Mesendoderm (in vitro differentiated cells): Measurements from ENCODE around the gene SNX25. TPM values are rescaled to one million over a fixed set of nuclear protein-coding genes. Genes with fewer than 3 reads are reported as not detected.

Experiments
- DNase-seq: peaks from one replicate; pipeline ENCODE4 v3.0.0; 2013
- H2AK5ac ChIP-seq: 2 replicates; pipeline ENCODE4 v1.6.1; 2013; ENCODE audit warnings: low read length, inconsistent platforms
- H2BK120ac ChIP-seq: 2 replicates; pipeline ENCODE4 v1.6.1; 2013; ENCODE audit warnings: low read depth, mild to moderate bottlenecking, low read length, moderate library complexity, mixed read lengths
- H2BK15ac ChIP-seq: replicated peaks from 2 replicates; pipeline ENCODE4 v1.6.1; 2013; ENCODE audit warnings: low read depth, mild to moderate bottlenecking, moderate library complexity
- H2BK5ac ChIP-seq: 2 replicates; pipeline ENCODE4 v1.6.1; 2013; ENCODE audit warnings: low read length, inconsistent platforms
- H3K18ac ChIP-seq: 2 replicates; pipeline ENCODE4 v1.6.1; 2013; ENCODE audit warnings: mild to moderate bottlenecking, low read length, mixed read lengths
- H3K23ac ChIP-seq: one replicate; pipeline ENCODE4 v1.6.1; 2013; ENCODE audit warnings: low read length
- H3K27ac ChIP-seq: 2 replicates; pipeline ENCODE4 v1.5.1; 2013; ENCODE audit warnings: low read depth, mild to moderate bottlenecking, inconsistent platforms, low read length, moderate library complexity
- H3K27me3 ChIP-seq: 2 replicates; pipeline ENCODE4 v1.6.1; 2013; ENCODE audit warnings: low read length, control low read depth, mild to moderate bottlenecking, inconsistent platforms; ENCODE audit not compliant: insufficient read depth, poor library complexity
- H3K36me3 ChIP-seq: 2 replicates; pipeline ENCODE4 v1.6.1; 2013; ENCODE audit warnings: low read length, inconsistent platforms; ENCODE audit not compliant: control insufficient read depth, insufficient read depth
- H3K4ac ChIP-seq: one replicate; pipeline ENCODE4 v1.6.1; 2013; ENCODE audit warnings: low read depth, mild to moderate bottlenecking, low read length, moderate library complexity
- H3K4me1 ChIP-seq: 2 replicates; pipeline ENCODE4 v1.6.1; 2013; ENCODE audit warnings: low read depth, low read length, inconsistent platforms; ENCODE audit not compliant: control insufficient read depth
- H3K4me2 ChIP-seq: 2 replicates; pipeline ENCODE4 v1.6.1; 2013; ENCODE audit warnings: low read length
- H3K4me3 ChIP-seq: 2 replicates; pipeline ENCODE4 v1.5.1; 2013; ENCODE audit warnings: mild to moderate bottlenecking, low read length
- H3K56ac ChIP-seq: one replicate; pipeline ENCODE4 v1.6.1; 2013; ENCODE audit warnings: low read length
- H3K79me1 ChIP-seq: 2 replicates; pipeline ENCODE4 v1.6.1; 2013; ENCODE audit warnings: low read length, inconsistent platforms
- H3K79me2 ChIP-seq: 2 replicates; pipeline ENCODE4 v1.6.1; 2013; ENCODE audit warnings: mild to moderate bottlenecking, low read length; ENCODE audit not compliant: control insufficient read depth, insufficient read depth
- H3K9ac ChIP-seq: 2 replicates; pipeline ENCODE4 v1.6.1; 2013; ENCODE audit warnings: low read length, inconsistent platforms
- H4K5ac ChIP-seq: one replicate; pipeline ENCODE4 v1.6.1; 2013; ENCODE audit warnings: low read length
- H4K8ac ChIP-seq: one replicate; pipeline ENCODE4 v1.6.1; 2013; ENCODE audit warnings: low read depth, mild to moderate bottlenecking, control low read depth, low read length, moderate library complexity
- WGBS: extraction: QIAGEN DNeasy Blood & Tissue Kit; methylation state at CpG from one replicate; pipeline ENCODE4 v1.1.7; 2013; ENCODE audit warnings: low lambda C conversion rate, missing lambda C conversion rate; ENCODE audit not compliant: insufficient coverage; ENCODE audit errors: extremely low coverage; 5-methylcytosine and 5-hydroxymethylcytosine counted together
- polyA plus RNA-seq, 2 experiments: library from polyadenylated mRNA; stranded (reverse); fragments of 200-250 nt; gene quantifications; one replicate each; pipeline ENCODE4 v1.2.3, GENCODE V29; 2013

Gene SNX25
- 7.4 TPM for polyA plus RNA-seq (2013, experiment 1 of 2)
- polyA plus RNA-seq (2013, experiment 2 of 2), result 7.6 TPM

GRCh38 chr4:185209031-185209851 lies at the start of gene SNX25:
SNX25 (plus strand) TSS chr4:185209598; CDS start chr4:185209827, 229 bp downstream.
- H3K36me3 ChIP-seq, result no peaks in the 10 kb centered on the region
- peak within 1 kb of the TSS; percentile 25 for H3K4ac ChIP-seq
- no peaks in the 10 kb centered on the region for H3K27me3 ChIP-seq
- H2BK15ac ChIP-seq, result no peak within 1 kb of the TSS
- peak within 1 kb of the TSS; percentile 93 for H3K9ac ChIP-seq
- peak; percentile 90 for DNase-seq
- peaks cover 18% of the 10 kb centered on the region for H3K79me2 ChIP-seq
- no peak within 1 kb of the TSS for H2AK5ac ChIP-seq
- H3K23ac ChIP-seq, result no peak within 1 kb of the TSS
- peaks cover 3% of the 10 kb centered on the region for H3K79me1 ChIP-seq
- peak within 1 kb of the TSS; percentile 85 for H2BK5ac ChIP-seq
- H3K18ac ChIP-seq, result peak within 1 kb of the TSS; percentile 83
- H3K4me1 ChIP-seq, result peaks cover 14% of the 10 kb centered on the region
- WGBS, result no CpG with 5 or more reads among the region's 72 CpGs
- H4K5ac ChIP-seq, result no peak within 1 kb of the TSS
- peak within 1 kb of the TSS; percentile 93 for H3K4me2 ChIP-seq
- H2BK120ac ChIP-seq, result no peak within 1 kb of the TSS
- peak within 1 kb of the TSS; percentile 75 for H3K27ac ChIP-seq
- H4K8ac ChIP-seq, result no peak within 1 kb of the TSS
- peak within 1 kb of the TSS; percentile 99 for H3K56ac ChIP-seq
- peak within 1 kb of the TSS; percentile 96 for H3K4me3 ChIP-seq

DNA sequence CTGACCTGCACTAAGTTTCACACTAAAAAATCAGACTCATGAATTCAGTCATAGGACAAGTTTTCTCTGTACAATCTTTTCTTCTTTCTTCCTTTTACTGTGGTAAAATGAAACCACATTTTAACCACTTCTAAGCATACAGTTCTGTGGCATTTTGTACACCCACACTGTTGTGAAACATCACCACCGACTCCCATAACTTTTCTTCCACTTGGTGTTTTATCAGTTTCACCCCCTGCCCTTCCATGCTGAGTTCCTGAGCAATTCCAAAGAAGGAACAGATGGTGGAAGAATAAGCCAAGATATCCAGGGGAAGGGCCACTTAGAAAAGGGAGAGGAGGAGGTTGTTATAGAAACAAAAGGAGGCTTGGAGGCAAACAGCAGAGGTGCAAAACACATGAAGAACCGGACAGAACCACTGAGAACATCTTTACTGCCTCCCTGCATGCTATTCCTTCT lies 43.8 kb upstream of the SNX25 start:
- no peak overlapping the region for H2BK120ac ChIP-seq
- H3K56ac ChIP-seq, result no peak overlapping the region
- H2BK15ac ChIP-seq, result no peak overlapping the region
- WGBS, result no CpG with 5 or more reads among the region's 2 CpGs
- no peak overlapping the region for H3K27ac ChIP-seq
- no peaks in the 10 kb centered on the region for H3K79me2 ChIP-seq
- H3K4me1 ChIP-seq, result no peaks in the 10 kb centered on the region
- H3K18ac ChIP-seq, result no peak overlapping the region
- H4K5ac ChIP-seq, result no peak overlapping the region
- no peak overlapping the region for H3K9ac ChIP-seq
- H3K4ac ChIP-seq, result no peak overlapping the region
- DNase-seq, result no peak
- H3K4me3 ChIP-seq, result no peak overlapping the region
- H3K4me2 ChIP-seq, result no peak overlapping the region
- H2BK5ac ChIP-seq, result no peak overlapping the region
- no peak overlapping the region for H2AK5ac ChIP-seq
- H3K27me3 ChIP-seq, result no peaks in the 10 kb centered on the region
- no peak overlapping the region for H3K23ac ChIP-seq
- H3K36me3 ChIP-seq, result no peaks in the 10 kb centered on the region
- no peak overlapping the region for H4K8ac ChIP-seq
- H3K79me1 ChIP-seq, result no peaks in the 10 kb centered on the region

DNA sequence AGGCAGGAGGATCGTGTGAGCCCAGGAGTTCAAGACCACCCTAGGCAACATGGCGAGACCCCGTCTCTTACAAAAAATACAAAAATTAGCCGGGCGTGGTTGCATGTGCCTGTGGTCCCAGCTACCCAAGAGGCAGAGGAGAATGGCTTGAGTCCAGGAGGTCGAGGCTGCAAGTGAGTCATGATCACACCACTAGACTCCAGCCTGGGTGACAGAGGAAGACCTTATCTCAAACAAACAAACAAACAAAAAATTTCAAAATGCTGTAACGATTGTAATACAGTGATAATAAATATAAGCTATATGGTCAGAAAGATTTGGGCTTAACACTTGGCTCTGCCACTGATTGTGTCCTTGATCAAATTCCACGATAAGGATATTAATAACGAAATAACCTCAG lies 42.2 kb upstream of the SNX25 start:
- Histone ChIP-seq H4K8ac (no peak overlapping the region), H3K4me2 (no peak overlapping the region), H3K56ac (no peak overlapping the region), H3K79me2 (no peaks in the 10 kb centered on the region), H3K79me1 (no peaks in the 10 kb centered on the region), H2BK120ac (no peak overlapping the region), H3K36me3 (no peaks in the 10 kb centered on the region), H3K4me3 (no peak overlapping the region), H3K4ac (no peak overlapping the region), H3K23ac (no peak overlapping the region), H3K9ac (no peak overlapping the region), H2BK15ac (no peak overlapping the region), H2AK5ac (no peak overlapping the region), H4K5ac (no peak overlapping the region), H3K27me3 (no peaks in the 10 kb centered on the region), H3K18ac (no peak overlapping the region), H2BK5ac (no peak overlapping the region), H3K27ac (no peak overlapping the region), H3K4me1 (no peaks in the 10 kb centered on the region)
- no peak for DNase-seq
- whole genome bisulfite sequencing, result no CpG with 5 or more reads among the region's 9 CpGs

DNA sequence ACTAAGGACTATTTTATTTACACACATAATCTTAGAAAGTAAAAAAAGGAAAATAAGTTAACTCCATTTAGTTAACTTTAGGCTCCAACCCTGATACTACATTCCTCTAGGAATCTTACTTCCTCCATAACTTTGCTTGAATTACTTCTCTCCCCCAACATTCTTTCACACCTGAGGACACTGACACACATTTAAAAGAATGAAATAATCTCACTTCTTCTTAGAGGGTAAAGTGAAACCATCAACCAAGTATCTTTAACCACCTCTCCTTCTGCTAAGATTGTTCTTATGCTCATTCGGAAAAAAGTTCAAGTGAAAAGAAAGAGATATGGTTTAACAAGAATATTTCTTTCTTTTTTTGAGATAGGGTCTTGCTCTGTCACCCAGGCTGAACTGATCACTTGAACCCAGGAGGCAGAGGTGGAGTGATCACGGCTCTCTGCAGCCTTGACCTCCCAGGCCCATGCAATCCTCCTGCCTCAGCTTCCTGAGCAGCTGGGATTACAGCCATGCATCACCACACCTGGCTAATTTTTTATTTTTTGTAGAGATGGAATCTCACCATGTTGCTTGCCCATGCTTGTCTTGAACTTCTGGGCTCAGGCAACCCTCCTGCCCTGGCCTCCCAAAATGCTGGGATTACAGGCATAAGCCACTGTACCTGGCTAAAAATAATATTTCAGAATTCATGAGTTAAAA lies 37.9 kb upstream of the SNX25 start:
- no peak overlapping the region for H3K27ac ChIP-seq
- H2BK120ac ChIP-seq, result peak overlapping the region; percentile 36
- H3K36me3 ChIP-seq, result no peaks in the 10 kb centered on the region
- no peak for DNase-seq
- no peak overlapping the region for H3K18ac ChIP-seq
- no peak overlapping the region for H3K23ac ChIP-seq
- peak overlapping the region; percentile 56 for H3K56ac ChIP-seq
- H3K4ac ChIP-seq, result no peak overlapping the region
- H2AK5ac ChIP-seq, result no peak overlapping the region
- H3K79me1 ChIP-seq, result no peaks in the 10 kb centered on the region
- no peak overlapping the region for H3K4me3 ChIP-seq
- H3K27me3 ChIP-seq, result no peaks in the 10 kb centered on the region
- H2BK15ac ChIP-seq, result no peak overlapping the region
- H3K4me2 ChIP-seq, result no peak overlapping the region
- whole genome bisulfite sequencing, result no CpG with 5 or more reads among the region's 2 CpGs
- no peaks in the 10 kb centered on the region for H3K4me1 ChIP-seq
- no peak overlapping the region for H3K9ac ChIP-seq
- no peaks in the 10 kb centered on the region for H3K79me2 ChIP-seq
- no peak overlapping the region for H2BK5ac ChIP-seq
- peak overlapping the region; percentile 65 for H4K8ac ChIP-seq
- H4K5ac ChIP-seq, result no peak overlapping the region

GRCh38 chr4:185179488-185179887 lies 29.9 kb upstream of the SNX25 start:
- Histone ChIP-seq H3K36me3 (no peaks in the 10 kb centered on the region), H3K79me1 (no peaks in the 10 kb centered on the region), H2BK5ac (no peak overlapping the region), H2BK120ac (no peak overlapping the region), H3K18ac (no peak overlapping the region), H3K4ac (no peak overlapping the region), H3K27ac (no peak overlapping the region), H3K27me3 (no peaks in the 10 kb centered on the region), H2AK5ac (no peak overlapping the region), H3K4me3 (no peak overlapping the region), H4K5ac (no peak overlapping the region), H4K8ac (no peak overlapping the region), H3K4me2 (no peak overlapping the region), H2BK15ac (no peak overlapping the region), H3K56ac (no peak overlapping the region), H3K79me2 (no peaks in the 10 kb centered on the region), H3K9ac (no peak overlapping the region), H3K4me1 (peaks cover 7% of the 10 kb centered on the region), H3K23ac (no peak overlapping the region)
- no CpG with 5 or more reads among the region's 3 CpGs for WGBS
- DNase-seq, result no peak
